K562 (cell line): ENCODE data around the gene TECPR2. TPM values are rescaled to one million over a fixed set of nuclear protein-coding genes. Genes with fewer than 3 reads are reported as not detected.

Source experiments
- ARID2 ChIP-seq: fragments of 450-650 bp; IDR thresholded peaks from 2 replicates; pipeline ENCODE4 v1.6.1; 2017; ENCODE audit warnings: antibody characterized with exemption, mild to moderate bottlenecking
- CXXC5 ChIP-seq: fragments of 250-450 bp; sonication (Bioruptor Pico); IDR thresholded peaks from 2 replicates; pipeline ENCODE4 v1.8.0; 2022; ENCODE audit warnings: inconsistent platforms, mild to moderate bottlenecking, moderate library complexity
- HMGXB4 ChIP-seq: sonication (generic); formaldehyde crosslinking; IDR thresholded peaks from 2 replicates; pipeline ENCODE4 v1.8.1; 2023; ENCODE audit warnings: mild to moderate bottlenecking, missing genetic modification reagents
- MCM3 ChIP-seq: fragments of 450-650 bp; IDR thresholded peaks from 2 replicates; pipeline ENCODE4 v1.6.1; 2016
- RAD21 ChIP-seq, 2 experiments: fragments of 250-450 bp in 1 of 2; fragments of 450-650 bp in 1 of 2; sonication (Bioruptor Pico) in 1 of 2; formaldehyde crosslinking in 1 of 2; IDR thresholded peaks in 1 of 2; conservative IDR thresholded peaks in 1 of 2; 2 replicates each; pipeline versions ENCODE4 v1.4.0 to v1.8.0; 2020 to 2022; ENCODE audit warnings: mild to moderate bottlenecking in 2 of 2, moderate library complexity in 1 of 2
- SMC3 ChIP-seq: conservative IDR thresholded peaks from 2 replicates; pipeline ENCODE4 v1.6.1; 2011; ENCODE audit warnings: low read depth, low read length, improper control_type of control experiment; ENCODE audit not compliant: insufficient read depth
- TOE1 ChIP-seq, 2 experiments: fragments of 450-650 bp in 1 of 2; sonication (generic) in 1 of 2; formaldehyde crosslinking in 1 of 2; IDR thresholded peaks; 2 replicates each; pipeline versions ENCODE4 v1.7.1 to v1.8.0; 2016 to 2022; ENCODE audit warnings: borderline replicate concordance in 2 of 2, mild to moderate bottlenecking in 2 of 2, antibody characterized with exemption in 1 of 2, inconsistent platforms in 1 of 2, low read depth in 1 of 2, missing genetic modification reagents in 1 of 2, moderate library complexity in 1 of 2
- ZKSCAN3 ChIP-seq: fragments of 250-450 bp; sonication (Bioruptor Pico); IDR thresholded peaks from 2 replicates; pipeline ENCODE4 v1.4.0; 2020
- polyA plus RNA-seq, 8 experiments: library from polyadenylated mRNA; depleted of rRNA in 4 of 8; stranded (reverse) in 5 of 8; unstranded in 3 of 8; fragments of >200 nt; fragmentation: Nextera tagmentation in 2 of 8; fragmentation: Illumina TruSeq in 1 of 8; extraction: Ambion mirVana in 2 of 8; extraction: Trizol in 1 of 8; gene quantifications; 2 replicates each; pipeline versions ENCODE4 v1.2.1 to v1.2.3, GENCODE V29; 2011 to 2014; ENCODE audit warnings: inconsistent platforms in 1 of 8, missing spikeins in 1 of 8
- total RNA-seq, 7 experiments: library from RNA; depleted of rRNA in 6 of 7; stranded (reverse); fragments of >200 nt in 6 of 7; fragmentation: Illumina TruSeq in 2 of 7; extraction: Trizol in 2 of 7; gene quantifications; 2 replicates each; pipeline versions ENCODE4 v1.2.1 to v1.2.3, GENCODE V29; 2011 to 2021; ENCODE audit warnings: low replicate concordance in 1 of 7
- TF ChIP-seq, protein P1 (sequence below): fragments of 250-450 bp; sonication (Bioruptor Pico); IDR thresholded peaks from 2 replicates; pipeline ENCODE4 v1.8.0; 2021; ENCODE audit warnings: moderate library complexity, mild to moderate bottlenecking, inconsistent platforms
- TF ChIP-seq, protein P2 (sequence below): fragments of 450-650 bp; IDR thresholded peaks from 2 replicates; pipeline ENCODE4 v1.6.1; 2017; ENCODE audit warnings: antibody characterized with exemption, mild to moderate bottlenecking
- TF ChIP-seq, protein P3 (sequence below): sonication (generic); formaldehyde crosslinking; IDR thresholded peaks from 2 replicates; pipeline ENCODE4 v1.9.0; 2022; ENCODE audit warnings: mild to moderate bottlenecking, missing genetic modification reagents
- TF ChIP-seq, protein P4 (sequence below), 3 experiments: IDR thresholded peaks in 2 of 3; conservative IDR thresholded peaks in 1 of 3; 2 replicates each; pipeline ENCODE4 v1.5.1; 2011 to 2012; ENCODE audit warnings: low read length in 3 of 3, mild to moderate bottlenecking in 3 of 3, control low read depth in 2 of 3, improper control_type of control experiment in 1 of 3, inconsistent platforms in 1 of 3, low read depth in 1 of 3, mixed read lengths in 1 of 3, moderate library complexity in 1 of 3; ENCODE audit not compliant: insufficient read depth in 2 of 3

The TECPR2 gene
- total and polyA plus RNA-seq, 9 of the 15 experiments (the other 6 are each of a cell fraction or from before 2014, with no cell fraction given): 0.04 to 3.0 (median 0.83) TPM

DNA sequence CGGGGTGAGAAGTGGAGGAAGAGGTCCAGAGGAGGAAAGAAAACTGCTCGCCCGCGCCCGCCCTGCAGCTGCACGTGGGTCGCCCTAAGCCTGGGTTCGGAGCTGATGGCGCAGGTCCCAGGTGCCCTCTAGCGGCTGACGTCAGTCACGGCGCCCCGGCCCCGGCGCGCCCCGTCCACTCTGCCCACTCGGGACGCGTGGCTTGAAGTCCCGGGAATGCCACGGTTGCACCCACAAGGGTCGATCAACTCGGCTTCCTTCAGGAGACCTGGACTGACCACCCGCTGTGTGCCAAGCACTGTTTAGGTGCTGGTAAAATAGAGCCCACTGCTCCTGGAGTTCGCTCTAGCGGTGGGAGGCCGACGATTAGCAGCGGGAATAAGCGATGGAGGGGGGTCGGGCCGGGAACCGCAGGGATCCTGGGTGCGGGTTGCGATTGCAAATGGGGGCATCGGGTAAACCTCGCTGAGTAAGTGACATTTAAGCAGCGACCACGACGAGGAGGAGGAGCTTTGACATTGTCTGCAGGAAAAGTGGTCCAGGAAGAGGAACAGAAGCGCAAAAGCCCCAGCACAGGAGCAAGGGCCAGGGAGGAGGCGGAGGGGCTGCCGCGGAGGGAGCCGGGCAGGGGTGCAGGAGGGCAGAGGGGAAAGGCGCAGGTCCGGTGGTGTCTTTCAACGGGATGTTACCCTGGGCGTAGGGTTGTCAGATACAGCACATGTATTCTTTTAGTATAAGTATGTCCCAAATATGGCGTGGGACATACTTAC is 48.3 kb upstream of the TECPR2 start (continued):
- TF ChIP-seq HMGXB4: peak; percentile 55; the same call in 1 of the 2 replicates
- TF ChIP-seq SMC3: peak; percentile 69
- no peak for TF ChIP-seq ZKSCAN3 (CRISPR knock-in tag)
- TF ChIP-seq, protein P1, sequence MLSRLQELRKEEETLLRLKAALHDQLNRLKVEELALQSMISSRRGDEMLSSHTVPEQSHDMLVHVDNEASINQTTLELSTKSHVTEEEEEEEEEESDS: no peak
- no peak for TF ChIP-seq MCM3
- TF ChIP-seq, protein P2, sequence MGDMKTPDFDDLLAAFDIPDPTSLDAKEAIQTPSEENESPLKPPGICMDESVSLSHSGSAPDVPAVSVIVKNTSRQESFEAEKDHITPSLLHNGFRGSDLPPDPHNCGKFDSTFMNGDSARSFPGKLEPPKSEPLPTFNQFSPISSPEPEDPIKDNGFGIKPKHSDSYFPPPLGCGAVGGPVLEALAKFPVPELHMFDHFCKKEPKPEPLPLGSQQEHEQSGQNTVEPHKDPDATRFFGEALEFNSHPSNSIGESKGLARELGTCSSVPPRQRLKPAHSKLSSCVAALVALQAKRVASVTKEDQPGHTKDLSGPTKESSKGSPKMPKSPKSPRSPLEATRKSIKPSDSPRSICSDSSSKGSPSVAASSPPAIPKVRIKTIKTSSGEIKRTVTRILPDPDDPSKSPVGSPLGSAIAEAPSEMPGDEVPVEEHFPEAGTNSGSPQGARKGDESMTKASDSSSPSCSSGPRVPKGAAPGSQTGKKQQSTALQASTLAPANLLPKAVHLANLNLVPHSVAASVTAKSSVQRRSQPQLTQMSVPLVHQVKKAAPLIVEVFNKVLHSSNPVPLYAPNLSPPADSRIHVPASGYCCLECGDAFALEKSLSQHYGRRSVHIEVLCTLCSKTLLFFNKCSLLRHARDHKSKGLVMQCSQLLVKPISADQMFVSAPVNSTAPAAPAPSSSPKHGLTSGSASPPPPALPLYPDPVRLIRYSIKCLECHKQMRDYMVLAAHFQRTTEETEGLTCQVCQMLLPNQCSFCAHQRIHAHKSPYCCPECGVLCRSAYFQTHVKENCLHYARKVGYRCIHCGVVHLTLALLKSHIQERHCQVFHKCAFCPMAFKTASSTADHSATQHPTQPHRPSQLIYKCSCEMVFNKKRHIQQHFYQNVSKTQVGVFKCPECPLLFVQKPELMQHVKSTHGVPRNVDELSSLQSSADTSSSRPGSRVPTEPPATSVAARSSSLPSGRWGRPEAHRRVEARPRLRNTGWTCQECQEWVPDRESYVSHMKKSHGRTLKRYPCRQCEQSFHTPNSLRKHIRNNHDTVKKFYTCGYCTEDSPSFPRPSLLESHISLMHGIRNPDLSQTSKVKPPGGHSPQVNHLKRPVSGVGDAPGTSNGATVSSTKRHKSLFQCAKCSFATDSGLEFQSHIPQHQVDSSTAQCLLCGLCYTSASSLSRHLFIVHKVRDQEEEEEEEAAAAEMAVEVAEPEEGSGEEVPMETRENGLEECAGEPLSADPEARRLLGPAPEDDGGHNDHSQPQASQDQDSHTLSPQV: peak; percentile 81
- peak; percentile 29; the same call in 1 of the 2 replicates for TF ChIP-seq CXXC5
- TF ChIP-seq RAD21 (CRISPR knock-in tag; conservative IDR thresholded peaks at IDR 0.05 in 1 of 2, IDR thresholded peaks at IDR 0.05 in 1 of 2): peak; percentile 81 to 88
- TF ChIP-seq, protein P3, sequence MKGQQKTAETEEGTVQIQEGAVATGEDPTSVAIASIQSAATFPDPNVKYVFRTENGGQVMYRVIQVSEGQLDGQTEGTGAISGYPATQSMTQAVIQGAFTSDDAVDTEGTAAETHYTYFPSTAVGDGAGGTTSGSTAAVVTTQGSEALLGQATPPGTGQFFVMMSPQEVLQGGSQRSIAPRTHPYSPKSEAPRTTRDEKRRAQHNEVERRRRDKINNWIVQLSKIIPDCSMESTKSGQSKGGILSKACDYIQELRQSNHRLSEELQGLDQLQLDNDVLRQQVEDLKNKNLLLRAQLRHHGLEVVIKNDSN (CRISPR knock-in tag): peak; percentile 83
- TF ChIP-seq, protein P4, sequence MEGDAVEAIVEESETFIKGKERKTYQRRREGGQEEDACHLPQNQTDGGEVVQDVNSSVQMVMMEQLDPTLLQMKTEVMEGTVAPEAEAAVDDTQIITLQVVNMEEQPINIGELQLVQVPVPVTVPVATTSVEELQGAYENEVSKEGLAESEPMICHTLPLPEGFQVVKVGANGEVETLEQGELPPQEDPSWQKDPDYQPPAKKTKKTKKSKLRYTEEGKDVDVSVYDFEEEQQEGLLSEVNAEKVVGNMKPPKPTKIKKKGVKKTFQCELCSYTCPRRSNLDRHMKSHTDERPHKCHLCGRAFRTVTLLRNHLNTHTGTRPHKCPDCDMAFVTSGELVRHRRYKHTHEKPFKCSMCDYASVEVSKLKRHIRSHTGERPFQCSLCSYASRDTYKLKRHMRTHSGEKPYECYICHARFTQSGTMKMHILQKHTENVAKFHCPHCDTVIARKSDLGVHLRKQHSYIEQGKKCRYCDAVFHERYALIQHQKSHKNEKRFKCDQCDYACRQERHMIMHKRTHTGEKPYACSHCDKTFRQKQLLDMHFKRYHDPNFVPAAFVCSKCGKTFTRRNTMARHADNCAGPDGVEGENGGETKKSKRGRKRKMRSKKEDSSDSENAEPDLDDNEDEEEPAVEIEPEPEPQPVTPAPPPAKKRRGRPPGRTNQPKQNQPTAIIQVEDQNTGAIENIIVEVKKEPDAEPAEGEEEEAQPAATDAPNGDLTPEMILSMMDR (IDR thresholded peaks at IDR 0.05 in 2 of 3, conservative IDR thresholded peaks at IDR 0.05 in 1 of 3; ENCODE audit: insufficient read depth in 2 of 3, low read depth in 1 of 3, low read length in 3 of 3): peak; percentile 73 to 88 (median 88)
- TF ChIP-seq TOE1 (IDR thresholded peaks at IDR 0.05; ENCODE audit: borderline replicate concordance): peak; percentile 45; the same call in 1 of the 2 replicates
- TF ChIP-seq TOE1 (CRISPR knock-in tag; IDR thresholded peaks at IDR 0.05; ENCODE audit: borderline replicate concordance, low read depth): no peak
- TF ChIP-seq ARID2: peak; percentile 38; the same call in 1 of the 2 replicates
